Duodenal mucosa (tissue), 2 donors: ENCODE results near the gene PNMA1.

Experiments
- H3K27ac ChIP-seq: one replicate; pipeline ENCODE4 v1.7.0; 2013; ENCODE audit warnings: low read depth, low read length
- H3K27me3 ChIP-seq, 2 donors: one replicate each; pipeline ENCODE4 v1.7.0; 2013; ENCODE audit warnings: low read length in 2 of 2, control low read depth in 1 of 2; ENCODE audit not compliant: insufficient read depth in 2 of 2, control insufficient read depth in 1 of 2
- H3K36me3 ChIP-seq, 2 donors: one replicate each; pipeline ENCODE4 v1.7.0; 2013; ENCODE audit warnings: low read length in 2 of 2, control low read depth in 1 of 2; ENCODE audit not compliant: insufficient read depth in 2 of 2, control insufficient read depth in 1 of 2
- H3K4me1 ChIP-seq, 2 donors: one replicate each; pipeline ENCODE4 v1.7.0; 2013; ENCODE audit warnings: low read length in 2 of 2, control low read depth in 1 of 2; ENCODE audit not compliant: insufficient read depth in 2 of 2, control insufficient read depth in 1 of 2
- H3K4me3 ChIP-seq, 2 donors: one replicate each; pipeline ENCODE4 v1.7.0; 2013; ENCODE audit warnings: low read length in 2 of 2, low read depth in 1 of 2
- H3K9ac ChIP-seq, 2 donors: one replicate each; pipeline ENCODE4 v1.7.0; 2013; ENCODE audit warnings: low read length in 2 of 2, low read depth in 1 of 2
- H3K9me3 ChIP-seq, 2 donors: one replicate each; pipeline ENCODE4 v1.7.0; 2013; ENCODE audit warnings: low read length in 2 of 2, control low read depth in 1 of 2; ENCODE audit not compliant: control insufficient read depth in 1 of 2

Gene PNMA1

GRCh38 chr14:73696466-73697400, 17.5 kb downstream of the PNMA1 start:
- Histone ChIP-seq H3K36me3 (peaks cover 2 to 3% of the 10 kb centered on the region in 2 donors), H3K4me1 (no peaks in the 10 kb centered on the region), H3K27ac (no peak overlapping the region), H3K27me3 (no peaks in the 10 kb centered on the region), H3K4me3 (no peak overlapping the region), H3K9me3 (no peaks in the 10 kb centered on the region), H3K9ac (no peak overlapping the region)

DNA sequence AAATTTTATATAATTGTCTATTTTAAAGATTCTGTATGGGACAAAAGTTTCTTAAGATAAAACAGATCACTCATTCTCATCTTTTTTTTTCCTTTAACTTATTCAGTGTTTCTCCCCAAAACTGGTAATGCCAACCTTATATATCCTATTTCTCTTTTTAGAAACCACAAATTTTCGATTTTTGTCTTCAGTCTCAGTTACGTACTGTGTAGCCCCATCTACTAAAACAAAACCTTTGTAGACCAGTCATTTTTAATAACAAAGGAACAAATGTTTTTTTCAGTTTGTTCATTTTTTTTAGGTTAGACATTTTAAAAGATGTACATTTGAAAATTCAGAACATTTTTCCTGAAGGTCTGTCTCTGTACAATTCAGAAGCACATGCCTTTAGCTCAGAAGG, 18.2 kb downstream of the PNMA1 start:
- Histone ChIP-seq H3K4me1 (no peaks in the 10 kb centered on the region), H3K27ac (no peak overlapping the region), H3K9me3 (no peaks in the 10 kb centered on the region), H3K27me3 (no peaks in the 10 kb centered on the region), H3K36me3 (peaks cover 2 to 3% of the 10 kb centered on the region in 2 donors), H3K4me3 (no peak overlapping the region), H3K9ac (no peak overlapping the region)

DNA sequence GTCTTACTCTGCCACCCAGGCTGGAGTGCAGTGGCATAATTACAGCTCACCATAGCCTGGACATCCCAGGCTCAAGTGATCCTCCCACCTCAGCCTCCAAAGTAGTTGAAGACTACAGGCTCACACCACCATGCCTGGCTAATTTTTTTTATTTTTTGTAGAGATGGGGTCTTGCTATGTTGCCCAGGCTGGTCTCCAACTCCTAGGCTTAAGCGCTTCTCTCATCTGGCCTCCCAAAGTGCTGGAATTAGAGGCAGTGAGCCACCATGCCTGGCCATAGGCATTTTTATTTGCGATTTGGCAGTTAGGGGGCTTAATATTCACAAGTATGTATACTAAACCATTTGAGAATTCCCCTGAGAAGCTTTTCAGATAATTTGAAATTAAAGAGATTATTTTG, 19.1 kb downstream of the PNMA1 start:
- Histone ChIP-seq H3K4me1 (no peaks in the 10 kb centered on the region), H3K27me3 (no peaks in the 10 kb centered on the region), H3K4me3 (no peak overlapping the region), H3K27ac (no peak overlapping the region), H3K9me3 (no peaks in the 10 kb centered on the region), H3K9ac (no peak overlapping the region), H3K36me3 (peaks cover 2 to 3% of the 10 kb centered on the region in 2 donors)

- Histone ChIP-seq H3K27ac (no peak overlapping the region), H3K9ac (no peak overlapping the region), H3K9me3 (no peaks in the 10 kb centered on the region), H3K4me3 (no peak overlapping the region), H3K36me3 (peaks cover 2 to 3% of the 10 kb centered on the region in 2 donors), H3K27me3 (no peaks in the 10 kb centered on the region), H3K4me1 (no peaks in the 10 kb centered on the region)
These were observed 20.1 kb downstream of the PNMA1 start for GRCh38 chr14:73694083-73694482.

- Histone ChIP-seq H3K4me3 (no peak overlapping the region), H3K9me3 (no peaks in the 10 kb centered on the region), H3K9ac (no peak overlapping the region), H3K27ac (no peak overlapping the region), H3K36me3 (no peaks in the 10 kb centered on the region), H3K27me3 (no peaks in the 10 kb centered on the region), H3K4me1 (no peaks in the 10 kb centered on the region)
These were observed 27.3 kb downstream of the PNMA1 start for GRCh38 chr14:73686901-73687300.

DNA sequence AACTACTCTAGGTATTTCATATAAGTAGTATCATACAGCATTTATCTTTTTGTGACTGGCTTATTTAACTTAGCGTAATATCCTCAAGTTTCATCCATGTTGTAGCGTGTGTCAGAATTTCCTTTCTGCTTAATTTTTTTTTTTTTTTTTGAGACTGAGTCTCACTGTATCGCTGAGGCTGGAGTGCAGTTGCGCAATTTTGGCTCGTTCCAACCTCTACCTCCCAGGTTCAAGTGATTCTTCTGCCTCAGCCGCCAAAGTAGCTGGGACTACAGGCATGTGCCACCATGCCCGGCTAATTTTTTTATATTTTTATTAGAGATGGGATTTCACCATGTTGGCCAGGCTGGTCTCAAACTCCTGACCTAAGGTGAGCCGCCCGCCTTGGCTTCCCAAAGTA, 28.9 kb downstream of the PNMA1 start:
- Histone ChIP-seq H3K27ac (no peak overlapping the region), H3K4me3 (no peak overlapping the region), H3K9me3 (no peaks in the 10 kb centered on the region), H3K4me1 (no peaks in the 10 kb centered on the region), H3K27me3 (no peaks in the 10 kb centered on the region), H3K9ac (no peak overlapping the region), H3K36me3 (no peaks in the 10 kb centered on the region)

GRCh38 chr14:73684627-73685026, 29.6 kb downstream of the PNMA1 start:
- Histone ChIP-seq H3K27ac (no peak overlapping the region), H3K4me1 (no peaks in the 10 kb centered on the region), H3K9ac (no peak overlapping the region), H3K9me3 (no peaks in the 10 kb centered on the region), H3K27me3 (no peaks in the 10 kb centered on the region), H3K4me3 (no peak overlapping the region), H3K36me3 (no peaks in the 10 kb centered on the region)

- Histone ChIP-seq H3K9ac (no peak overlapping the region), H3K36me3 (no peaks in the 10 kb centered on the region), H3K9me3 (no peaks in the 10 kb centered on the region), H3K27me3 (no peaks in the 10 kb centered on the region), H3K4me3 (no peak overlapping the region), H3K4me1 (no peaks in the 10 kb centered on the region), H3K27ac (no peak overlapping the region)
These were observed 33.4 kb downstream of the PNMA1 start for GRCh38 chr14:73680821-73681220.

- Histone ChIP-seq H3K9me3 (no peaks in the 10 kb centered on the region), H3K4me1 (no peaks in the 10 kb centered on the region), H3K9ac (no peak overlapping the region), H3K27me3 (no peaks in the 10 kb centered on the region), H3K36me3 (no peaks in the 10 kb centered on the region), H3K27ac (no peak overlapping the region), H3K4me3 (no peak overlapping the region)
These were observed 35.5 kb downstream of the PNMA1 start for GRCh38 chr14:73678698-73679097.

DNA sequence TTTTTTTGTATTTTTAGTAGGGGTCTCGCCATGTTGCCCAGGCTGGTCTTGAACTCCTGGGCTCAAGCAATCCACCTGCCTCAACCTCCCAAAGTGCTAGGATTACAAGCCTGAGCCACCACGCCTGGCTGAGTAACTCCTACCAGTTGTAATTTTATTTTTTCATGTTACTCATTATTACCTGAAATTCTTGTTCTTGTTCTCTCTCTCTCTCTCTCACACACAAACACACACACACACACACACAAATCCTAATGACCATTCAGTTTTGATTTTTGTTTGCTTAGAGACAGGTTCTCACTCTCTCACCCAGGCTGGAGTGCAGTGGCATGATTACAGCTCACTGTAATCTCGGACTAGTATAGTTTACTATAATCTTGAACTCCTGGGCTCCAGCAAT, 39.2 kb downstream of the PNMA1 start:
- Histone ChIP-seq H3K4me1 (no peaks in the 10 kb centered on the region), H3K9me3 (no peaks in the 10 kb centered on the region), H3K9ac (no peak overlapping the region), H3K36me3 (no peaks in the 10 kb centered on the region), H3K4me3 (no peak overlapping the region), H3K27me3 (no peaks in the 10 kb centered on the region), H3K27ac (no peak overlapping the region)
